Stomach smooth muscle (tissue), 2 donors: ENCODE data around the gene SAMD3.
"Not testable (repeated sequence)": the region's sequence is repeated elsewhere in the genome, so short reads cannot be mapped to it uniquely, and the experiment has no call there.

Experiments
- H3K27ac ChIP-seq: one replicate; pipeline ENCODE4 v1.7.0; 2013; ENCODE audit warnings: mild to moderate bottlenecking, low read length, inconsistent platforms
- H3K27me3 ChIP-seq, 2 donors: one replicate each; pipeline ENCODE4 v1.7.0; 2013; ENCODE audit warnings: low read length in 2 of 2; ENCODE audit not compliant: insufficient read depth in 2 of 2, control insufficient read depth in 1 of 2
- H3K36me3 ChIP-seq, 2 donors: one replicate each; pipeline ENCODE4 v1.7.0; 2013; ENCODE audit warnings: low read length in 2 of 2; ENCODE audit not compliant: control insufficient read depth in 2 of 2, insufficient read depth in 2 of 2
- H3K4me1 ChIP-seq: one replicate; pipeline ENCODE4 v1.7.0; 2013; ENCODE audit warnings: low read length; ENCODE audit not compliant: control insufficient read depth, insufficient read depth
- H3K4me3 ChIP-seq, 2 donors: one replicate each; pipeline ENCODE4 v1.7.0; 2013; ENCODE audit warnings: low read length in 2 of 2
- H3K9ac ChIP-seq, 2 donors: one replicate each; pipeline ENCODE4 v1.7.0; 2013; ENCODE audit warnings: low read length in 2 of 2, mild to moderate bottlenecking in 1 of 2
- H3K9me3 ChIP-seq, 2 donors: one replicate each; pipeline ENCODE4 v1.7.0; 2013; ENCODE audit warnings: low read length in 2 of 2; ENCODE audit not compliant: control insufficient read depth in 2 of 2
- donor health status: healthy.
- donor health status: Pancreatic carcinoma.

Gene SAMD3

GRCh38 chr6:130152908-130153510, 69.7 kb downstream of the SAMD3 start:
- no peaks in the 10 kb centered on the region for H3K27me3 ChIP-seq
- no peak overlapping the region for H3K4me3 ChIP-seq
- H3K27ac ChIP-seq = no peak overlapping the region
- H3K36me3 ChIP-seq = no peaks in the 10 kb centered on the region
- H3K9me3 ChIP-seq = no peaks in the 10 kb centered on the region
- H3K4me1 ChIP-seq = no peaks in the 10 kb centered on the region
- no peak overlapping the region for H3K9ac ChIP-seq

- H3K9ac ChIP-seq = no peak overlapping the region
- no peaks in the 10 kb centered on the region for H3K9me3 ChIP-seq
- H3K36me3 ChIP-seq = no peaks in the 10 kb centered on the region
- H3K4me3 ChIP-seq = no peak overlapping the region
- no peak overlapping the region for H3K27ac ChIP-seq
- no peaks in the 10 kb centered on the region for H3K27me3 ChIP-seq
- H3K4me1 ChIP-seq = no peaks in the 10 kb centered on the region
Observed at GRCh38 chr6:130150906-130151305, 71.8 kb downstream of the SAMD3 start.

- H3K27ac ChIP-seq, H3K4me3 ChIP-seq, H3K9ac ChIP-seq, H3K36me3 ChIP-seq, H3K4me1 ChIP-seq, H3K27me3 ChIP-seq, H3K9me3 ChIP-seq: not testable (repeated sequence)
Observed at GRCh38 chr6:130149016-130149415, 73.7 kb downstream of the SAMD3 start.

GRCh38 chr6:130148181-130148580, 74.6 kb downstream of the SAMD3 start:
- no peaks in the 10 kb centered on the region for H3K36me3 ChIP-seq
- H3K27me3 ChIP-seq = no peaks in the 10 kb centered on the region
- no peaks in the 10 kb centered on the region for H3K4me1 ChIP-seq
- H3K4me3 ChIP-seq = no peak overlapping the region
- no peaks in the 10 kb centered on the region for H3K9me3 ChIP-seq
- H3K27ac ChIP-seq = no peak overlapping the region
- H3K9ac ChIP-seq = no peak overlapping the region

- Histone ChIP-seq H3K4me3 (no peak overlapping the region), H3K9me3 (no peaks in the 10 kb centered on the region), H3K4me1 (no peaks in the 10 kb centered on the region), H3K36me3 (no peaks in the 10 kb centered on the region), H3K27me3 (no peaks in the 10 kb centered on the region), H3K27ac (no peak overlapping the region), H3K9ac (no peak overlapping the region)
Observed at GRCh38 chr6:130147111-130147510, 75.6 kb downstream of the SAMD3 start.

GRCh38 chr6:130143709-130144108, 79.0 kb downstream of the SAMD3 start:
- H3K4me3 ChIP-seq = no peak overlapping the region
- H3K27me3 ChIP-seq = no peaks in the 10 kb centered on the region
- H3K9me3 ChIP-seq = no peaks in the 10 kb centered on the region
- no peak overlapping the region for H3K9ac ChIP-seq
- no peak overlapping the region for H3K27ac ChIP-seq
- no peaks in the 10 kb centered on the region for H3K36me3 ChIP-seq
- no peaks in the 10 kb centered on the region for H3K4me1 ChIP-seq

GRCh38 chr6:130140084-130140483, 82.7 kb downstream of the SAMD3 start:
- no peaks in the 10 kb centered on the region for H3K9me3 ChIP-seq
- H3K27me3 ChIP-seq = no peaks in the 10 kb centered on the region
- H3K4me1 ChIP-seq = no peaks in the 10 kb centered on the region
- no peak overlapping the region for H3K27ac ChIP-seq
- H3K9ac ChIP-seq = no peak overlapping the region
- H3K36me3 ChIP-seq = peaks cover 0 to 3% of the 10 kb centered on the region in 2 donors
- H3K4me3 ChIP-seq = no peak overlapping the region

GRCh38 chr6:130138909-130139242, 83.9 kb downstream of the SAMD3 start:
- H3K27ac ChIP-seq = no peak overlapping the region
- no peak overlapping the region for H3K9ac ChIP-seq
- H3K36me3 ChIP-seq = peaks cover 0 to 3% of the 10 kb centered on the region in 2 donors
- no peaks in the 10 kb centered on the region for H3K4me1 ChIP-seq
- H3K27me3 ChIP-seq = no peaks in the 10 kb centered on the region
- H3K9me3 ChIP-seq = no peaks in the 10 kb centered on the region
- no peak overlapping the region for H3K4me3 ChIP-seq

- H3K9ac ChIP-seq = no peak overlapping the region
- no peak overlapping the region for H3K4me3 ChIP-seq
- H3K4me1 ChIP-seq = no peaks in the 10 kb centered on the region
- H3K27me3 ChIP-seq = no peaks in the 10 kb centered on the region
- H3K36me3 ChIP-seq = peaks cover 0 to 3% of the 10 kb centered on the region in 2 donors
- no peak overlapping the region for H3K27ac ChIP-seq
- H3K9me3 ChIP-seq = no peaks in the 10 kb centered on the region
Observed at GRCh38 chr6:130138116-130138908, 84.4 kb downstream of the SAMD3 start.

GRCh38 chr6:130136798-130137197, 86.0 kb downstream of the SAMD3 start:
- Histone ChIP-seq H3K4me1 (no peaks in the 10 kb centered on the region), H3K4me3 (no peak overlapping the region), H3K27ac (no peak overlapping the region), H3K9ac (no peak overlapping the region), H3K27me3 (no peaks in the 10 kb centered on the region), H3K9me3 (no peaks in the 10 kb centered on the region), H3K36me3 (peaks cover 0 to 3% of the 10 kb centered on the region in 2 donors)

GRCh38 chr6:130134582-130134981, 88.2 kb downstream of the SAMD3 start:
- H3K27ac ChIP-seq = no peak overlapping the region
- H3K4me3 ChIP-seq = no peak overlapping the region
- no peaks in the 10 kb centered on the region for H3K4me1 ChIP-seq
- no peak overlapping the region for H3K9ac ChIP-seq
- H3K36me3 ChIP-seq = peaks cover 0 to 3% of the 10 kb centered on the region in 2 donors
- H3K27me3 ChIP-seq = no peaks in the 10 kb centered on the region
- H3K9me3 ChIP-seq = no peaks in the 10 kb centered on the region
